ENCODE measurements around the gene PFKFB3.
A peak's percentile ranks its signal among the peaks of the same experiment; 100 is the strongest.
"Not testable (repeated sequence)": the region's sequence is repeated elsewhere in the genome, so short reads cannot be mapped to it uniquely, and the experiment has no call there.

Gene PFKFB3

DNA sequence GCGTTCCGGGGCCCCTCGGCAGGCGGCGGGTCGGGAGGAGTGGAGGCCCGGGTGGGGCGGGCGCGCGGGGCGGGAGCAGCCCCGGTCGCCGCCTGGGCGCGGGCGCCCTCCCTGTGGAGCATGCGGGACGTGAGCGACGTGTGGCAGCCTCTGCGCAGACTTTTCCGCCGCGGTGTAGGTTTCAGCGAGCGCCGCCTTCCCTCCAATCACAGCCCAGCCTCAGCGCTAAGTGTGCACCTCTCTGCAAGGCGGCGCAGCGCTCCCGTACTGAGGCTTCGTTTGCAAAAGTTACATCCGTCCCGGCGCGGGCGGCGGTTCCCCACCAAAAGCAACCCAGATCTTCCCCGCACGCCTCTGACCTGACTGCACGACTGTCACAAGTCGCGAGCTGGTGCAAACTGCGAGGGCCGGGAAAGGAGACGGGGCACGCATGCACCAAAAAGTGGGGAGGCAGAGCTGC lies 1.2 kb upstream of the PFKFB3 start:
- DNase-seq (ENCODE audit: low read depth) = peak; percentile 32
- peak overlapping the region; percentile 66 for H3K4me3 ChIP-seq (ENCODE audit: low read depth, low read length)
- TF ChIP-seq, protein P1, sequence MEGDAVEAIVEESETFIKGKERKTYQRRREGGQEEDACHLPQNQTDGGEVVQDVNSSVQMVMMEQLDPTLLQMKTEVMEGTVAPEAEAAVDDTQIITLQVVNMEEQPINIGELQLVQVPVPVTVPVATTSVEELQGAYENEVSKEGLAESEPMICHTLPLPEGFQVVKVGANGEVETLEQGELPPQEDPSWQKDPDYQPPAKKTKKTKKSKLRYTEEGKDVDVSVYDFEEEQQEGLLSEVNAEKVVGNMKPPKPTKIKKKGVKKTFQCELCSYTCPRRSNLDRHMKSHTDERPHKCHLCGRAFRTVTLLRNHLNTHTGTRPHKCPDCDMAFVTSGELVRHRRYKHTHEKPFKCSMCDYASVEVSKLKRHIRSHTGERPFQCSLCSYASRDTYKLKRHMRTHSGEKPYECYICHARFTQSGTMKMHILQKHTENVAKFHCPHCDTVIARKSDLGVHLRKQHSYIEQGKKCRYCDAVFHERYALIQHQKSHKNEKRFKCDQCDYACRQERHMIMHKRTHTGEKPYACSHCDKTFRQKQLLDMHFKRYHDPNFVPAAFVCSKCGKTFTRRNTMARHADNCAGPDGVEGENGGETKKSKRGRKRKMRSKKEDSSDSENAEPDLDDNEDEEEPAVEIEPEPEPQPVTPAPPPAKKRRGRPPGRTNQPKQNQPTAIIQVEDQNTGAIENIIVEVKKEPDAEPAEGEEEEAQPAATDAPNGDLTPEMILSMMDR (IDR thresholded peaks at IDR 0.05; ENCODE audit: control insufficient read depth, extremely low read depth, insufficient read depth) = peak; percentile 21; the same call in 1 of the 2 replicates

DNA sequence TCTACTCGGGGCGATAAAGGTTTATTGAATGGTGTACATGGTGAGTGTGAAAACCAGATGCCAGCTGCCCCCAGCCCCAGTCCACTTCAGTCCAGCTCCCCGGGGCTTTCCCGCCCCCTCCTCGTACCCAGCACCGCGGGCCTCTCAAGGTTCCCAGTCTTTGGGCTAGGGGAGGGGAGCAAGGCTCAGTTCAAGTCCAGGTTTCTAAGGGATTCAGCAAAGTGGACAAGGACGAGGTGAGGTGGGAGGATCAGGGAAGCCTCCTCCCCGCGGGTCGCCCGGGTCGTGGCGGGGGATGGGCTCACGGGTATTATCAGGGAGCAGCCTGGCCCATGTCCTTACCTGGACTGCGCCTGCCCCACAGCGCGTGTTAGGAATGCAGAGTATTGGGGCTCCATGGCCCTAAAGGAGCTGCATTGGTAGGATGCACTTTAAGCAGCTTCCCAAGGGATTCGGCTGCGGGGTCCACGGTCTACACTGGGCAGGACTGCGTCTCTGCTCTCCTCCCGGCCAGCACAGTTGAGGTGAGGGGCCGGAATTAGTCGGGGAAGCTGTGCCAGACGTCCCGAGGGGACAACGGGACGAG lies 541 bp upstream of the PFKFB3 start:
- no peak for DNase-seq (ENCODE audit: low read depth)
- peak overlapping the region; percentile 66 for H3K4me3 ChIP-seq (ENCODE audit: low read depth, low read length)
- TF ChIP-seq, protein P1 (IDR thresholded peaks at IDR 0.05; ENCODE audit: control insufficient read depth, extremely low read depth, insufficient read depth) = no peak

DNA sequence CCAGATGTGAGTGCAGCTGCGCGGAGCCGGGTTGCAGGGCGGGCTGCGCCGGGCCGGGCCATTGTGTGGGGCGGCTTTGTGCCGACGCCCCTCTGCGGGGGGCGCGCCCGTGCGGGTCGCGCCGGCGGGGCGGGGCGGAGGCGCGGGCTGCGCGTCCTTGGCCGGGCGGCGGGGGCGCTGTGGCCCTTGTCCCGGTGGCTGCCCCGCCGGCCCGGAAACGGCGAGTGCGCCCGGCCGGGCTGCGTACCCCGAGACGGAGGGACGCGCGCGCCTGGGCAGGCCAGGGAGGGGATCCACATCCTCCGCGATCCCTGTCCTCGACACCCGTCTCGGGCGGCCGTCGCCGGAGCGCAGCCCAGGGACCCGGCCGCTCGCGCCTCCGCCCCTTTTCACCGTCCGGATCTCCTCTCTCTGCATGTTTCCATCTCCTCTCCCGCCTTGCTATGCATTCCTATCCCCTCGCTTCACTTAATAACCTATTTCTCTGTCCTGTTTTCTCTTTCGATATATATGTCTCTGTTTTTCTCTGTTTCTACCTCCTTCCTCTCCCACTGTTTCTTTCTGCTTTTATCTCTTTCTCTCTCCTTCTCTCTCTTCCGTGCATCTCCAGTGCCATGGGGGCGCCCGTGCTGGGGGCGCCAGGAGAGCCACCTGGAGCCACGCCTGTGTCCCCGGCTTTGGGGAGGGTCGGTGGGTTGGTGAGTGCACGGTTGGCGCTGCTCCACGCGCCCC lies 765 bp downstream of the PFKFB3 start:
- TF ChIP-seq, protein P1 (IDR thresholded peaks at IDR 0.05; ENCODE audit: control insufficient read depth, extremely low read depth, insufficient read depth) = peak; percentile 57
- DNase-seq (ENCODE audit: low read depth) = no peak

DNA sequence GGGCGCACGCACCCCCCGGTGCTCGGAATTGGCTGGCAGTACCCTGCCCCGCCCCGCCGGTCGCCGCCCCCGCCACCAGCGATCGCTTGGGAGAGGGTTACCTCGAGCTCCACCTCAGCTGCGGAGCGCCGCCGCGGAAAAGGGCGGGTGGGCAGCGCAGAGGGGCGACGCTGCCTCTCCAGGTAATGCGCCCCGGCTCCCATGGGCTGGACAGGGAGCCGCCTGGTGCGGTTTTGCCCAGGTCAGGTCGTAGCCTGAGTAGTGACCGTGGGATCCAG lies 1.3 kb downstream of the PFKFB3 start:
- no peak for DNase-seq (ENCODE audit: low read depth)
- TF ChIP-seq, protein P1 (IDR thresholded peaks at IDR 0.05; ENCODE audit: control insufficient read depth, extremely low read depth, insufficient read depth) = no peak

More for the DNA sequence above, 765 bp downstream of the PFKFB3 start:
- peak overlapping the region; percentile 66 for H3K4me3 ChIP-seq (ENCODE audit: low read depth, low read length)

DNA sequence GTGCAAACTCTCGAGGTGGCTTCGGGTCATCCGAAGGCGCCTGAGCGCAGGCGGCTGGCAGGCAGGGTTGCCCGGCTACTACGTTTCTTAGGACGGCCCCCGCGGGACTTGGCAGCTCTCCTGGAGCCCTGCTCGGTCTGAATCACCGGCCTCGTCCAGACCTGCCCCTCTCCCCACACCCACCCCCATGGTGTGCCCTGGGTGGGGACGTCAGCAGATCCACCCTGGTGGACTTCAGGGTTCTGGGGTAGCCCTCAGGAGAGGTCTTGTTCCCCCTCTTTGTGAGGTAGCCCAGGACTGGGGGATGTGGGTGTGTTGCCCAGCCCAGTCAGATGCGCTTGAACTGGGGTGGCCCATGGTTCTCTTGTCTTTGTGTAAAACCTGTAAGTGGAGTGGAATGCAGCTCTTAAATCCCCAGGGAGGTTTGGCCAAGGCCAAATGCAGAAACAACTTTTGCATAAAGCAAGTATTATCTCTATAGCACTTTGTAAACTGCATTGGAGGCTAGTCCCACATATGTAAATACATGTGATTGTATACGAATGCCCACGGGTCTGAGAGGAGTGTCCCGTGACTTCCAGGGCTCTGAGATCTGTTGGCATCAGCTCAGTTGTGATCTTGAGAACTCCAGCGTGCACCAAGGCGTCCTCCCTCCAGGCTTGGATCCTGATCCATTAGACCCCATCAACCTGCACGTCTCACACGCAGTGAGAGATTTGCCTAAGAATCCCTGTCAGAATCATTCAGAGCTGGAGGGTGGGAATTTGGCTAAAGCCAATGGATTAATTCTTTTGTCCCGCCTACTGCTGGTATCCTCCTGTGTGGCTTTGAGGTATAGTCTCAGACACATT lies 1.8 kb downstream of the PFKFB3 start:
- TF ChIP-seq, protein P1 (IDR thresholded peaks at IDR 0.05; ENCODE audit: control insufficient read depth, extremely low read depth, insufficient read depth) = no peak
- peak overlapping the region; percentile 66 for H3K4me3 ChIP-seq (ENCODE audit: low read depth, low read length)
- no peak for DNase-seq (ENCODE audit: low read depth)

More for the DNA sequence above, 1.3 kb downstream of the PFKFB3 start:
- peak overlapping the region; percentile 66 for H3K4me3 ChIP-seq (ENCODE audit: low read depth, low read length)

DNA sequence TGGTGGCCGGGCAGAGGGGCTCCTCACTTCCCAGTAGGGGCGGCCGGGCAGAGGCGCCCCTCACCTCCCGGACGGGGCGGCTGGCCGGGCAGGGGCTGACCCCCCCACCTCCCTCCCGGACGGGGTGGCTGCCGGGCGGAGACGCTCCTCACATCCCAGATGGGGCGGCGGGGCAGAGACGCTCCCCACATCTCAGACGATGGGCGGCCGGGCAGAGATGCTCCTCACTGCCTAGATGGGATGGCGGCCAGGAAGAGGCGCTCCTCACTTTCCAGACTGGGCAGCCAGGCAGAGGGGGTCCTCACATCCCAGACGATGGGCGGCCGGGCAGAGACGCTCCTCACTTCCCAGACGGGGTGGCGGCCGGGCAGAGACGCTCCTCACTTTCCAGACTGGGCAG lies 3.8 kb downstream of the PFKFB3 start:
- not testable (repeated sequence) for H3K4me3 ChIP-seq (ENCODE audit: low read depth, low read length); DNase-seq (ENCODE audit: low read depth)

DNA sequence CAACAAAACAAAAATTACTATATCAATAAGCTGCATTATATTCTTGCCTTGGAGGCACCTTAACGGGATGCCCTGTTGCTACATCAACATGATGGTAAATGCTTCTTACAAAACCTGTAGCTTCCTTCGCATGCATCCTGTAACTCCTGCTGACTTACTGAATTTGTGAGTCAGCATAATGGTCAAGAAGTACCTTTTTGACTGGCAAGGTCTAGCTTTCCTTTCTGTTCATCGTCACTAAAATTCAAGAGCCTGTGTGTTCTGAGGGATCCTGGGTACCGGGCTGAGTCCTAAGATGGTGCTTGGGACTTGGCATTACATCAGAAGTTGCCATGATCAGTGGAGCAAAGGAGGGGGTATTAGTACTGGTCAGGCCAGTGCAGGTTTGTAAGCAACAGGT lies 4.9 kb downstream of the PFKFB3 start:
- H3K4me3 ChIP-seq (ENCODE audit: low read depth, low read length) = no peak overlapping the region
- TF ChIP-seq, protein P1 (IDR thresholded peaks at IDR 0.05; ENCODE audit: control insufficient read depth, extremely low read depth, insufficient read depth) = no peak
- no peak for DNase-seq (ENCODE audit: low read depth)

Data from LNCaP clone FGC (cell line).